HG02970 (cell line): ENCODE results near the gene STPG1.

Experiments
- ATAC-seq: cut with Tn5 transposase; IDR thresholded peaks from one replicate; pipeline ENCODE4 v1.9.1; 2021; ENCODE audit warnings: mild to moderate bottlenecking, moderate library complexity, moderate number of reproducible peaks; ENCODE audit not compliant: unreplicated experiment, low FRiP score

Gene STPG1

GRCh38 chr1:24321697-24322469 is 91.7 kb downstream of the STPG1 start:
- no peak for ATAC-seq

GRCh38 chr1:24321126-24321525 is 92.5 kb downstream of the STPG1 start:
- ATAC-seq = no peak

- ATAC-seq = no peak
Measured at GRCh38 chr1:24319962-24320361, 93.6 kb downstream of the STPG1 start.

- ATAC-seq = no peak
Measured at GRCh38 chr1:24319312-24319863, 94.2 kb downstream of the STPG1 start, which contains the start of gene GRHL3. TSS of gene GRHL3 (plus strand) at chr1:24319357. CDS start at chr1:24319552, 195 bp downstream.

GRCh38 chr1:24318615-24319311 is 94.8 kb downstream of the STPG1 start:
- no peak for ATAC-seq

- no peak for ATAC-seq
Measured at GRCh38 chr1:24317956-24318614, 95.5 kb downstream of the STPG1 start.

- ATAC-seq = no peak
Measured at GRCh38 chr1:24317081-24317480, 96.5 kb downstream of the STPG1 start.

- ATAC-seq = no peak
Measured at GRCh38 chr1:24316645-24317044, 96.9 kb downstream of the STPG1 start.

- no peak for ATAC-seq
Measured at GRCh38 chr1:24315391-24315790, 98.2 kb downstream of the STPG1 start.

GRCh38 chr1:24311741-24312140 is 101.8 kb downstream of the STPG1 start:
- no peak for ATAC-seq

GRCh38 chr1:24311234-24311633 is 102.3 kb downstream of the STPG1 start:
- no peak for ATAC-seq

GRCh38 chr1:24309762-24310485 is 103.7 kb downstream of the STPG1 start:
- no peak for ATAC-seq

GRCh38 chr1:24308365-24309015 is 105.1 kb downstream of the STPG1 start:
- ATAC-seq = no peak
